Measurements from ENCODE around the gene SUFU.
A peak's percentile ranks its signal among the peaks of the same experiment; 100 is the strongest.
"Not testable (repeated sequence)": the region's sequence is repeated elsewhere in the genome, so short reads cannot be mapped to it uniquely, and the experiment has no call there.

SUFU gene

GRCh38 chr10:102503264-102504178, at the start of gene SUFU:
SUFU (plus strand) TSS chr10:102503972; CDS start chr10:102504153, 181 bp downstream.
- peak; percentile 95 for FAIRE-seq
- DNase-seq (ENCODE audit: insufficient read length, low spot score) = peak; percentile 88

- not testable (repeated sequence) for FAIRE-seq; DNase-seq (ENCODE audit: insufficient read length, low spot score)
Measured at GRCh38 chr10:102454662-102455487, 48.9 kb upstream of the SUFU start.

GRCh38 chr10:102455893-102456471, 47.8 kb upstream of the SUFU start:
- FAIRE-seq (no peak), DNase-seq (ENCODE audit: insufficient read length, low spot score) (no peak)

GRCh38 chr10:102457591-102458150, 46.1 kb upstream of the SUFU start:
- no peak for DNase-seq (ENCODE audit: insufficient read length, low spot score)

GRCh38 chr10:102458656-102459055, 45.1 kb upstream of the SUFU start:
- no peak for FAIRE-seq
- DNase-seq (ENCODE audit: insufficient read length, low spot score) = no peak

More at GRCh38 chr10:102457591-102458150, 46.1 kb upstream of the SUFU start:
- FAIRE-seq = no peak

GRCh38 chr10:102460836-102461186, 43.0 kb upstream of the SUFU start:
- FAIRE-seq = no peak
- DNase-seq (ENCODE audit: insufficient read length, low spot score) = no peak

DNA sequence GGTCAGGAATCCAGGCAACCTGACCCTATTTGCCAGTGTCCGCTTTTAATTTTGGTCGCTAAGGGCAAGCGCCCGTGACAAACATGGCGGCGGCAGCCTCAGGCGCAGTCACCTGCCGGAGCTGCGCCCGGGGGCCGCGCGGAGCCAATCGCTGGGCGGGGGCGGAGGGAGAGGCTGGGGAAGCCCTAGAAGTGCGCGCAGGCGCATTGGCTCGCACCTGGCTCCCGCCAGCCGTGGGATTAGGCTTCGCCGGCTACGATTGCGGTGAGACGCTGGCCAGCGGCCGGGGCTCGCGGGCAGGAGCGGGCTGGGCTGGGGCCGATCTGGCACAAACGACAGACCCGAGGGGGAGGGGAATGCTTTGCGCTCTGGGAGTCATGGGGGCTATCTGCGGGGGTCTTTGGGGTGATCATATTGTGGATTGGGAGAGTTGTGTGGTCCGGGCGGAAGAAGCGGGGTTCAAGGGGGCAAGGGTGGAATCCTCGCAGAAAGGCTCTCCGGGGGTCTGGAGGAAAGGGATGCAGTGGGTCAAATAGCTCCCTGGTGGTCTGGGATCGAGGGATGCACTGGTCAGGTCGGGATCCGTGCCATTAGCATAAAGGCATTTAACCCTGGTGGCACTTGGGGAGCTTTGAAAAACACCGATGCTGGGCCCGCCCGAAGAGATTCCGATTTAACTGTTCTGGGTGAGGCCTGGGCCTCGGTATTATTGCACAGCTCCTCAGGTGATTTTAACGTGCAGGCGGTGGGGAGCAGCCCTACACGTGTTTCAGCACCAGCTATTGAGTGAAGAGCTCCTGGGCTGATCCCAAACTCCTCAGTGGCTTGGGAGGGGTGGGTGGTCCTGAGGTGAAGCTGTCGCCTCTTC, 42.4 kb upstream of the SUFU start:
- FAIRE-seq = no peak
- peak; percentile 98 for DNase-seq (ENCODE audit: insufficient read length, low spot score)

DNA sequence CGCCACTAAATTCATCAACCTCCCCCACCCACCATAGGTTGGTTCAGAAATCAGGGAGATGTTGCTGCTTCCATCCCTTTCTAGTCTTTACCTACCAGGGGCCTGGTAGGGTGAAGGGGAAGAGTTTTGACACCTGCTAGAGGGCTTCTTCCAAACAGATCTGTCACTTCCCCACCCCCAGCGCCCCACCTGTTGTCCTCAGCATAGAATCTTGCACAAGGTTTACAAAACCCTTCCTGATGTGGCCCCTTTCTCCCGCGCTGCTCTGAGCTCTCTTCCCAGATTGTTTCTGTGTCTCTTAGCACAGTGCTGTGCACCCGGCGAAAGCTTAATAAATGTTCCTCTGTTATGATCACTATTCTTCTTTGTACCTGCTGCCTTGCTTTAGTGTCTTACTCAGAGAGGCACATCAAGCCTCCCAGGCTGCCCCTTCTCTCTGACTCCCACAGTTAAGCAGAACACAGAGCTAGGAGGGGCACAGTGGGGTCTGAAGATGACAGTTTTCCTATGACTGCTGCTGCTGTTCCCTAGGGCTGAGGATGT, 41.2 kb upstream of the SUFU start:
- FAIRE-seq = no peak
- DNase-seq (ENCODE audit: insufficient read length, low spot score) = no peak

- FAIRE-seq (no peak), DNase-seq (ENCODE audit: insufficient read length, low spot score) (no peak)
Measured at GRCh38 chr10:102463983-102464382, 39.8 kb upstream of the SUFU start.

GRCh38 chr10:102465466-102465865, 38.3 kb upstream of the SUFU start:
- FAIRE-seq = no peak
- no peak for DNase-seq (ENCODE audit: insufficient read length, low spot score)

DNA sequence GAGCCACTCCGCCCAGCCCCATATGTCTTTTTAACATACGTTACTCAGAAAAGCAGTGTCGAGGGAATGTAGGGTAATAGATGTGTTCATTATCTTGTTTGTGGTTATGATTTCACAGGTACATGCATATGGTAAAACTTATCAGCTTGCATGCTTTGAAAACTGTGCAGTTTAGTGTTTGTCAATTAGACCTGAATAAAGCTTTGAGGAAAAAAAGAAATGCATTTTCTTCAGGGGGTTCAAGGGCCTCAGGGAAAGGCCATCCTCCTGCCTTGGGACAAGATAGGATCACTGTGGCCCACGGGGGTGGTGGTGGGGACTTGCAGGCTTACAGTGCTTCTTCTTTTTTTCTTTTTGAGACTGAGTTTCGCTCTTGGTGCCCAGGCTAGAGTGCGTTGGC, 36.5 kb upstream of the SUFU start:
- DNase-seq (ENCODE audit: insufficient read length, low spot score) (no peak), FAIRE-seq (peak; percentile 4)

DNA sequence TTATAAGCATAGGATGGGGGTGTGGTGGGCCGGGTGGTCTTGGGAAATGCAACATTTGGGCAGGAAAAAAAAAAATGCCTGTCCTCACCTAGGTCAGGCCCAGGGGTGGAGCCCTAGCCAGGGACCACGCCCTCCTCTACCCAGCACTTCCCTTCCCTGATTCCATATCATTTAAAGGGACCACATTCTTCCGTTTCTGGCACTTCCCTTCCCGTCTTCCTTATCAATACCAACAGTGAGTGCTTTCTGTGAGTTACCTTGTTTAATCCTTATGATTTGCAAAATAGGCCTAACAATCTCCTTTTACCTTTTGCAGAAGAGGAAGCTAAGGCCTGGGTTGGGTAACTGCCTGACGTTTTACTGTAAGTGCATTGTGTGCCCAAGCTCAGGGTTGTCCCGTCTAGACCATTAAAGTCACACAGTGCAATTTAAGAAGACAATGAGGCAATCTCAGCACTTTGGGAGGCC, 35.8 kb upstream of the SUFU start:
- no peak for DNase-seq (ENCODE audit: insufficient read length, low spot score)
- no peak for FAIRE-seq

DNA sequence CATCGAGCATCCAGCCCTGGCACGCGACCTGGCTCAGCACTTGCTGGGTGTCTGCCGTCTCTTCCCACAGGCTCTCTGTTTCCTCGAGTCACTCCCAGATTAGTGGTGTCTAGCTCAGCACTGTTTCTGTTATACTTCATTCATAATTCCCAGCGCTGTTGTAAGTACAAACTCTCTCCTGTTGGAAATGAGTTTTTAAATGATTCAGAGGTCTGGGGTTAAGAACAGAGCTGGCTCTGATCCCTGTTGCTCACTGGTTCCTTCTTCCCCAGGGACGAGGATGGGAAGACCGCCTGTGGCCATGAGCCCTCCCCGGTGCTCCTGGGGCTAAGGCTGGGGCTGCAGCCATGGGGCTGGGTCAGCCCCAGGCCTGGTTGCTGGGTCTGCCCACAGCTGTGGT, 35.1 kb upstream of the SUFU start:
- no peak for DNase-seq (ENCODE audit: insufficient read length, low spot score)
- FAIRE-seq = no peak

DNA sequence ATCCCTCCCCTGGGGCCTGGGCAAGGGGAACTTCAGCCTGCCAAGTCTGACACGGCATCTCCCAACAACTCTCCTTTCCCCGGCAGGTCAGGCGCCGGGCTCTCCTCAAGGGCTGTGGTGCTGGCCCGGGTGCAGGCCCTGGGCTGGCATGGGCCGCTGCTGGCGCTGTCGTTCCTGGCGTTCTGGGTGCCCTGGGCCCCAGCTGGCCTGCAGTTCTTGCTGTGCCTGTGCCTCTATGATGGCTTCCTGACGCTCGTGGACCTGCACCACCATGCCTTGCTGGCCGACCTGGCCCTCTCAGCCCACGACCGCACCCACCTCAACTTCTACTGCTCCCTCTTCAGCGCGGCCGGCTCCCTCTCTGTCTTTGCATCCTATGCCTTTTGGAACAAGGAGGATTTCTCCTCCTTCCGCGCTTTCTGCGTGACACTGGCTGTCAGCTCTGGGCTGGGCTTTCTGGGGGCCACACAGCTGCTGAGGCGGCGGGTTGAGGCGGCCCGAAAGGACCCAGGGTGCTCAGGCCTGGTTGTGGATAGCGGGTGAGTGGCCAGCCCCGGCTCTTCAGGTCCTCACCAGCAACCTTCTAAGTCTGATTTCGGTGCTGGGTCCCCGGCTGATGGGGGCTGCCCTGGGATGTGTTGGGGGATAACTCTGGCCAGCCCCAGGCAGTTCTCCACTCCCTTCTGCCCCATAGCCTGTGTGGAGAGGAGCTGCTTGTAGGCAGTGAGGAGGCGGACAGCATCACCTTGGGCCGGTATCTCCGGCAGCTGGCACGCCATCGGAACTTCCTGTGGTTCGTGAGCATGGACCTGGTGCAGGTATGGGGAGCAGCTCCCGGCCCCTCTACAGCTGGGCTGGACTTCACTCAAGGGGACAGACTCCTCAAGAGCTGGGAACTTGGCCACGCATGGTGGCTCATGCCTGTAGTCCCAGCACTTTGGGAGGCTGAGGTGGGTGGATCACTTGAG, 32.9 kb upstream of the SUFU start:
- FAIRE-seq = no peak
- no peak for DNase-seq (ENCODE audit: insufficient read length, low spot score)

DNA sequence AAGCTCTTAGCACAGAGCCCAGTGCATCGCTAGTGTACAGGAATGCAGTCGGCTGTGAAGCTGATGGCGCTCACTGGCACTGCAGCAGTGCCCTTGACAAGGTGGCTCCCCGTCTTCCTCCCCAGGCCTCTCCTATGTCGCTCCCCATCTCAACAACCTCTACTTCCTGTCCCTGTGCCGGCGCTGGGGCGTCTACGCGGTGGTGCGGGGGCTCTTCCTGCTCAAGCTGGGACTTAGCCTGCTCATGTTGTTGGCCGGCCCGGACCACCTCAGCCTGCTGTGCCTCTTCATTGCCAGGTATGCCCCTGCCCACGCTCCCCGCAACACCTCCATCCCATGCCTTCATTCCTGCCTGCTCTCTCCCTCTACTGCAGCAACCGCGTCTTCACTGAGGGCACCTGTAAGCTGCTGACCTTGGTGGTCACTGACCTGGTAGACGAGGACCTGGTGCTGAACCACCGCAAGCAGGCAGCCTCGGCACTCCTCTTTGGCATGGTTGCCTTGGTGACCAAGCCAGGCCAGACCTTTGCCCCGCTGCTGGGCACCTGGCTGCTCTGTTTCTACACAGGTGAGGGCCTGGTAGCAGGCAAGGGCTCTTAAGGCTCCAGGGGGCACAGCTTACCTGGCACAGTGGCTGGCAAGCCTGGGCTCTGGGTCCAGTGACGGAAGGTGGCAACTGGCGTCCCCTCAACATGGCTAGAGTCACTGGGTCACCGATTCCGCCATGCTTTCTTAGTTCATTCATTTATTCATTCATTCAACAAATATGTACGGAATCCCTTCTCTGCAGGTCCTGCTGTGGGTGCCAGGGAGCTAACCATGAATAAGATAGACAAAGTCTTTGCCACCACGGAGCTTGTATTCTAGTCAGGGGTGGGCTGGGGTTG, 30.1 kb upstream of the SUFU start:
- no peak for FAIRE-seq
- DNase-seq (ENCODE audit: insufficient read length, low spot score) = no peak

GRCh38 chr10:102475451-102476040, 28.2 kb upstream of the SUFU start:
- FAIRE-seq (no peak), DNase-seq (ENCODE audit: insufficient read length, low spot score) (no peak)

DNA sequence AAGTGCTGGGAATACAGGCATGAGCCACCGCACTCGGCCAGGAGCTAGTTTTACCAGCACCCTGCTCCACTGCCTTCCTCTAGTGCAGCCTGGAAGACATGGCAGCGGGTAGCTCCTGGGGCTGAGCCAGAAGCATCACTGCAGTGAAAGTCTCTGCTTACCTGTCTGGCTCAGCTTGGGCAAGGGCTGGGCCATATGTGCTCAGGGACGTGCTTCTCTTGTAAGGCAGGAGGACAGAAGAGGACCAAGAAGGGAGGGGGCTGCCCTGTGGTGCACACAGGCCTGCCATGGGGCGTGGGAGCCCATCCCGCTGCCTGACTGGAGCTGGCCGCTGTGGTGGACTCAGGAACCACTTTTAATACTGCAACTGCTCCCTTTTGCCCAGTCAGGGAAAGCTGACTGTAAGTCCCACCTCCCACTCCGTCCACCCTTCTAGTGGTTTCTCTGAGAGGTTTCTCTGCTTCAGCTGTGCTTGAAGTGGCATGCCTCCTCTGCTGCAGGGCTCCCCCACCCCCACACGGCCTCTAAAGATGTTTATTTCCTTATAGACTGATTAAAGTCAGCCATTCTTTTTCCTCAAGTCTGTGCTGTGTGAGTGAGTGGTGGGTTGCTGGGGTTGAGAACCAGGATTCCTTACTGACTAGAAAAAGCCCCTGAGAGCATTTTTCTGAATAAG, 27.2 kb upstream of the SUFU start:
- FAIRE-seq (no peak), DNase-seq (ENCODE audit: insufficient read length, low spot score) (no peak)
